GM12892 (cell line): ENCODE measurements around the gene SEC11C.

Experiments
- DNase-seq: peaks from one replicate; pipeline ENCODE4 v3.0.0; 2011; ENCODE audit not compliant: insufficient read length
- FAIRE-seq: peaks from 2 replicates; lab custom pipeline; 2011; peaks lifted over from hg19 to GRCh38; lab: Jason Lieb, UNC
- POLR2A ChIP-seq: IDR thresholded peaks from 2 replicates; pipeline ENCODE4 v1.6.1; 2011; ENCODE audit warnings: low read depth, low read length, control low read depth
- POLR2AphosphoS5 ChIP-seq: IDR thresholded peaks from 2 replicates; pipeline ENCODE4 v1.6.1; 2011; ENCODE audit warnings: low read depth, low read length, control low read depth
- TAF1 ChIP-seq: IDR thresholded peaks from 2 replicates; pipeline ENCODE4 v1.6.1; 2011; ENCODE audit warnings: low read depth, mild to moderate bottlenecking, control low read depth, low read length, borderline replicate concordance

Gene SEC11C

GRCh38 chr18:59196161-59196725 lies 56.6 kb downstream of the SEC11C start:
- TF ChIP-seq POLR2AphosphoS5 (no peak), POLR2A (no peak), TAF1 (no peak)
- DNase-seq (no peak), FAIRE-seq (no peak)

- DNase-seq (no peak), FAIRE-seq (no peak)
- no peak for TF ChIP-seq POLR2AphosphoS5
- no peak for TF ChIP-seq POLR2A
- TF ChIP-seq TAF1, result no peak
Measured at GRCh38 chr18:59197636-59198035, 58.0 kb downstream of the SEC11C start.

- FAIRE-seq (no peak), DNase-seq (no peak)
- TF ChIP-seq POLR2A, result no peak
- TF ChIP-seq POLR2AphosphoS5, result no peak
- no peak for TF ChIP-seq TAF1
Measured at GRCh38 chr18:59198215-59198614, 58.5 kb downstream of the SEC11C start.

GRCh38 chr18:59200787-59201186 lies 61.1 kb downstream of the SEC11C start:
- DNase-seq (no peak), FAIRE-seq (no peak)
- TF ChIP-seq POLR2AphosphoS5, result no peak

GRCh38 chr18:59202258-59202820 lies 62.7 kb downstream of the SEC11C start:
- TF ChIP-seq TAF1 (no peak), POLR2A (no peak), POLR2AphosphoS5 (no peak)
- DNase-seq (no peak), FAIRE-seq (no peak)

- no peak for DNase-seq
- no peak for FAIRE-seq
- TF ChIP-seq POLR2AphosphoS5, result no peak
- TF ChIP-seq POLR2A, result no peak
- TF ChIP-seq TAF1, result no peak
Measured at GRCh38 chr18:59207506-59207905, 67.8 kb downstream of the SEC11C start.
